Measurements from ENCODE around the gene SH2D7. TPM values are rescaled to one million over a fixed set of nuclear protein-coding genes. Genes with fewer than 3 reads are reported as not detected.

SH2D7 gene
- total and polyA plus RNA-seq, 2 donors (not counting 3 experiments of a cell fraction or from before 2014, with no cell fraction given): not detected

DNA sequence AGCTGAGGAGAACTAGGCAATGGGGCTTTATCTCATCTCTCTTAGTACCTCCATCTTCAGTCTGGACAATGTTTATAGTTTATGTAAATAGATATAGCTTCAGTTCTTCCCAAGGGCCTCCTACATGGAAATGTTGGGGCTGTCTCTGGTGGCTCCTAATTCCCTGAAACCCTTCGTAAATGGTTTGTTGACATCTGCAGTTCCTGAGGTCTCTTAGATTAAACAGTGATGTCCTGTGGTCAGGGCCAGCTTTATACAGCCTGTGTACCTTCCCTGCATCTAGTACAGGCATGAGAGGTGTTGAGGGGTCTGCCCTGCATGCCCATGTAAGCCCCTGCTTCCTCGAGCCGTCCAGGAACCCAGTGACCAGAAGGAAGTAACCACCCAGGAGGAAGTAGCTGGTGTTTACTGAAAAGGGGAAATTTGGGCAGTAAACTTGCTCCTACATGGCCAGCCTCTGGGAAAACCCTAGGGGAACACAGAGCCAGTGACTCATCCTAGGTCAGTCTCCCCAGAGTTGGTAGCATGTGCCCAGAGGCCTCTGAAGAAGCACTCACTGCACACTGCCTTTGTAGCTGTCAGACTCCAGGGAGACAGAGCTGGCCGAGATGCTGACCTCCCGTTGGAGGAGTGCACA lies 10.1 kb upstream of the SH2D7 start:
- Histone ChIP-seq H3K36me3 (ENCODE audit: control insufficient read depth in 2 of 2, extremely low read depth in 1 of 2, insufficient read depth in 2 of 2, low read length in 2 of 2) (no peaks in the 10 kb centered on the region), H4K20me1 (replicated peaks; ENCODE audit: control insufficient read depth, extremely low read depth, insufficient read depth, low read length) (no peaks in the 10 kb centered on the region), H3K27me3 (ENCODE audit: control insufficient read depth in 2 of 2, insufficient read depth in 2 of 2, low read length in 2 of 2) (no peaks in the 10 kb centered on the region), H3K9ac (replicated peaks; ENCODE audit: extremely low read depth, insufficient read depth, low read length) (no peak overlapping the region), H3K9me3 (replicated peaks; ENCODE audit: control insufficient read depth, insufficient read depth, low read length) (no peaks in the 10 kb centered on the region), H3K9me1 (replicated peaks; ENCODE audit: control insufficient read depth, extremely low read depth, insufficient read depth, low read length) (no peaks in the 10 kb centered on the region), H2AFZ (ENCODE audit: low read depth, low read length) (no peak overlapping the region), H3K4me2 (ENCODE audit: insufficient read depth, low read length) (no peak overlapping the region), H3K27ac (ENCODE audit: insufficient read depth, low read depth, low read length) (no peak overlapping the region), H3K4me1 (ENCODE audit: control insufficient read depth, extremely low read depth, insufficient read depth, low read length) (peaks cover 4% of the 10 kb centered on the region), H3K4me3 (replicated peaks in 1 of 3; ENCODE audit: insufficient read depth in 1 of 3, low read depth in 1 of 3, low read length in 3 of 3) (no peak overlapping the region), H3K79me2 (ENCODE audit: control insufficient read depth, insufficient read depth, low read length) (peaks cover under 1% of the 10 kb centered on the region)
- no peak for FAIRE-seq
- no TSS peak for BruUV-seq (replicated peaks)
- intact Hi-C loops (cut with micrococcal nuclease): no loop called here
- ChIA-PET POLR2A (no interaction called here), CTCF (interaction anchor here (0.8 to 1.8 kb wide), 5 partner anchors 9 to 82 kb away, joined by 3 to 7 read pairs (median 5); partner anchors contain the start of gene SH2D7)
- dilution Hi-C loops (cut with MboI; ENCODE audit: extremely low pct_ligation_motif_present, low sequenced_read_pairs): no loop called here
- TF ChIP-seq, protein P1, sequence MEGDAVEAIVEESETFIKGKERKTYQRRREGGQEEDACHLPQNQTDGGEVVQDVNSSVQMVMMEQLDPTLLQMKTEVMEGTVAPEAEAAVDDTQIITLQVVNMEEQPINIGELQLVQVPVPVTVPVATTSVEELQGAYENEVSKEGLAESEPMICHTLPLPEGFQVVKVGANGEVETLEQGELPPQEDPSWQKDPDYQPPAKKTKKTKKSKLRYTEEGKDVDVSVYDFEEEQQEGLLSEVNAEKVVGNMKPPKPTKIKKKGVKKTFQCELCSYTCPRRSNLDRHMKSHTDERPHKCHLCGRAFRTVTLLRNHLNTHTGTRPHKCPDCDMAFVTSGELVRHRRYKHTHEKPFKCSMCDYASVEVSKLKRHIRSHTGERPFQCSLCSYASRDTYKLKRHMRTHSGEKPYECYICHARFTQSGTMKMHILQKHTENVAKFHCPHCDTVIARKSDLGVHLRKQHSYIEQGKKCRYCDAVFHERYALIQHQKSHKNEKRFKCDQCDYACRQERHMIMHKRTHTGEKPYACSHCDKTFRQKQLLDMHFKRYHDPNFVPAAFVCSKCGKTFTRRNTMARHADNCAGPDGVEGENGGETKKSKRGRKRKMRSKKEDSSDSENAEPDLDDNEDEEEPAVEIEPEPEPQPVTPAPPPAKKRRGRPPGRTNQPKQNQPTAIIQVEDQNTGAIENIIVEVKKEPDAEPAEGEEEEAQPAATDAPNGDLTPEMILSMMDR (IDR thresholded peaks at IDR 0.05; ENCODE audit: extremely low read depth in 1 of 2, insufficient read depth in 1 of 2, low read depth in 1 of 2, low read length in 2 of 2): no peak
- no peak for TF ChIP-seq EZH2 (IDR thresholded peaks at IDR 0.05; ENCODE audit: borderline replicate concordance, low read depth, low read length, severe bottlenecking)
- TF ChIP-seq JUN (IDR thresholded peaks at IDR 0.05; ENCODE audit: borderline replicate concordance, insufficient read depth, insufficient read length, low read depth): no peak
- TF ChIP-seq, protein P2, sequence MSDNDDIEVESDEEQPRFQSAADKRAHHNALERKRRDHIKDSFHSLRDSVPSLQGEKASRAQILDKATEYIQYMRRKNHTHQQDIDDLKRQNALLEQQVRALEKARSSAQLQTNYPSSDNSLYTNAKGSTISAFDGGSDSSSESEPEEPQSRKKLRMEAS (IDR thresholded peaks at IDR 0.05; ENCODE audit: insufficient read depth, insufficient read length): no peak
- TF ChIP-seq GATA2 (IDR thresholded peaks at IDR 0.05; ENCODE audit: insufficient read depth, insufficient read length, low read depth, low read length): no peak
- TF ChIP-seq FOS (IDR thresholded peaks at IDR 0.05; ENCODE audit: borderline replicate concordance, insufficient read depth, low read length): no peak
- TF ChIP-seq POLR2A (IDR thresholded peaks at IDR 0.05; ENCODE audit: low read depth, low read length): no peak
- no peak for TF ChIP-seq MYC (IDR thresholded peaks at IDR 0.05; ENCODE audit: low read depth, low read length)
- TF ChIP-seq POLR2AphosphoS5 (IDR thresholded peaks at IDR 0.05; ENCODE audit: insufficient read depth, low read depth, low read length): no peak
- no peak for DNase-seq (ENCODE audit: low read depth, low spot score)
